LoVo (cell line): Measurements from ENCODE around the gene PLCH2.

Source experiments
- DNase-seq: peaks from one replicate; pipeline ENCODE4 v3.0.0-alpha.2; 2016; ENCODE audit warnings: low spot score

The PLCH2 gene

DNA sequence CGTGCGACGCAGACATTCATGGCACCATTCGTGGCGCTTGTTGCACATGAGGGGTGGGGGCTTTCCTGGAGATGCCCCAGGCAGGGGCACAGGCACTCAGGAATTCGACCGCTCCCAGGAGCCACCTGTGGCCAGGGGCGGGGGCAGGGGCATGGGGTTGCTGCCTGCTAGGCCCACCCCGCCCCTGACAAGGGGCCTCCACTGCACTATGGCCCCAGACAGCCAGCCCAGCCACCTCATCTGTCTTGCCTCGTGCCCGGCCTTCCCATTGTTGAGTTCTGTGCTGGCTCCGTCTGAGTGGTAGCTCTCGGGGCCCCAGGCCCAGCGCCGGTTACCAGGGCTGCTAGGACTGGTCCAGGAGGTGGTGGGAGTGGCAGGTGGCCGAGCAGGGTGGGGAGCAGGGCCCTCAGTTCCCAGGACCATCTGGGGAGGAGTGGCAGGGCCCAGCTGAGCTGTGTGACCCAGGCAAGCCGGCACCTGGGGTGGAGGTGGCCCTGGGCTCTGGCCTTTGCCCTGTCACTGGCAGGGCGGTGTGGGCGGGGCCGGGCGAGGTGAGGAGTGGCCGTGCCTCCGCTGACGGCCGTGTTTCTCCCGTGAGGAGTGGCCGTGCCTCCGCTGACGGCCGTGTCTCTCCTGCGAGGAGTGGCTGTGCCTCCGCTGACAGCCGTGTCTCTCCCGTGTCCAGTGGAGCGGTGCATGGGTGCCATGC, 1.9 kb downstream of the PLCH2 start:
- DNase-seq: no peak

- no peak for DNase-seq
These were observed 3.1 kb downstream of the PLCH2 start for GRCh38 chr1:2479186-2479585.

DNA sequence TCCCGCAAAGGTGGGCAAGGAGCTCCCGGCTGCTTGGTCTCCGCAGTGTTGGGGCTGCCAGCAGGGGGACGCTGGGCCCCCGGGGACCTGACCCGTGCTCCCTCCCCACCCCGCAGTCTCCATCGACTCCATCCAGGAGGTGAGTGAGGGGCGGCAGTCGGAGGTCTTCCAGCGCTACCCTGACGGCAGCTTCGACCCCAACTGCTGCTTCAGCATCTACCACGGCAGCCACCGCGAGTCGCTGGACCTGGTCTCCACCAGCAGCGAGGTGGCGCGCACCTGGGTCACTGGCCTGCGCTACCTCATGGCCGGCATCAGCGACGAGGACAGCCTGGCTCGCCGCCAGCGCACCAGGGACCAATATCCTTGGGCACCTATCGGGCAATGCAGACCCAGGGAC, 3.5 kb downstream of the PLCH2 start:
- DNase-seq: no peak

- DNase-seq: no peak
These were observed 4.3 kb downstream of the PLCH2 start for GRCh38 chr1:2480236-2480985.

GRCh38 chr1:2480986-2481364, 4.9 kb downstream of the PLCH2 start:
- DNase-seq: no peak

- no peak for DNase-seq
These were observed 5.8 kb downstream of the PLCH2 start for GRCh38 chr1:2481885-2482284.

DNA sequence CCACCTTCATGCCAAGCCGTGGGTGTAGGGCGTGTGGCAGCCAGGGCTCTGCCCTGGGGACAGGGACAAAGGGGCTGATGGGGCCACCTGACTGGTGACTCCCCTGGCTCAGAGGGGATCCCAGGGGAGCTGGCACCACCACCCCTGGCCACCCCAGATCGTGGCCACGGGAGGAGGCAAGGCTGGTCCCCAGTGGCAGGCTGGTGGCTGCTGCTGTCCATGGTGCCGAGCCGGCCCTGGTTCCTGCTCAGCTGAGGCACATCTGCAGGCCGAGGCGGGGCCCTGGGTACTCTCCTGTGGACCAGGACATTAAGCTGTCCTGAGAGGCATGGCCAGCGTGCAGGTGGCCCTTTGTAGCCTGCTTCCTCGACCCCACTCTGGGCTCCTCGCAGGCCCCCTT, 6.5 kb downstream of the PLCH2 start:
- DNase-seq: no peak

- no peak for DNase-seq
These were observed 6.9 kb downstream of the PLCH2 start for GRCh38 chr1:2483026-2483425.

- no peak for DNase-seq
These were observed 7.9 kb downstream of the PLCH2 start for GRCh38 chr1:2483970-2484369.

- no peak for DNase-seq
These were observed 10.0 kb downstream of the PLCH2 start for GRCh38 chr1:2486041-2486440.

GRCh38 chr1:2486558-2486957, 10.5 kb downstream of the PLCH2 start:
- no peak for DNase-seq

DNA sequence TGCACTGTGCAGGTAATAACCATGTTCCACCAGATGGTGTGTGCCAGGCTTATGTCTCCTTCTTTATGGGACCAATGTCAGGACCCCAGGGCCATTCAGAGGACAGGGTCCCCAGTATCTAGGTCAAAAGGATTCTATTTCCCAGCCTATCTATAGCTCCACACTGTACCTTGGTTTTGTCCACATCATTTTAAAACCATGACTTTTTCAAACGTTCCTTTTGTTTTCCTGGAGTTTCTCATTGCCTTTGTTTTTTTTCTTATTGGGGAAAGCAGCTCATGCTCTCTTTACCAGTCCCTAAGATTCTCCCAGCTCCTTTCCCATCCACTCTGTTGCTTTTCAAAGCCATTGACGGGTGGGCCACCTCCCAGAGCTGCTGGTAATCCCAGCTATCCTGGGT, 12.6 kb downstream of the PLCH2 start:
- no peak for DNase-seq

DNA sequence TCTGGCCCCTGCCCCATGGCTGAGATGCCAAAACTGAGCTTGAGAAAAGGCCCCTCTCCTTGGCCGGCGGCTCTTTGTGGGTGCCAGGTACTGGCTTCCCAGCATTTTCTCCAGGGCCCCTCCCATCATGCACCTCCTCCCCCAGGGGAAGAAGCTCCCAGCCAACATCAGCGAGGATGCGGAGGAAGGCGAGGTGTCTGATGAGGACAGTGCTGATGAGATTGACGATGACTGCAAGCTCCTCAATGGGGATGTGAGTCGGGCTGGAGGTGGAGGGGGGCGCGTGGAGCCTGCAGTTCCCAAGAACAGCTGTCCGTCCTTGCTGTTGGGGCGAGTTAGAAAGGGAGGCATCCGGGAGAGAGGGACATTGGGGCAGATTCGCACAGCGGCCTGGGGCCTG, 13.5 kb downstream of the PLCH2 start:
- DNase-seq: no peak

GRCh38 chr1:2492091-2492490, 16.0 kb downstream of the PLCH2 start:
- DNase-seq: no peak

DNA sequence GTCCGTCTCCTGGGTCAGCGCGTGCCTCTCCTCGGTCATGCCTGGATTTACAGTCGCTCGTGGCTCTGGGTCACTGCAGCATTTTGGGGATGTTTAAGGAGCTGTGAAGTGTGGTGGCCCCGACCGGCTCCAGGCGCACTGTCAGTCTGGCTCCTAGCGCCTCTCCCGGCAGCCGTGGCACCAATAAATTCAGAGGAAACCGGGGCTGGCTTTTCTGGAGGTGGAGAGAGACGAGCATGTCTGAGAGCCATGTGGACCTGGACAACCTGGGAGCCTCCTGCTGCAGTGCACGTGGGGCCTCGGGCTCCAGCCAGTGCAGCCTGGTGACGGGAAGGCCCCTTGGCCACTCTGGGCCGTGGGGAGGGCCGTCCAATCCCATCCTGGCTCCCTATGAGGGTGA, 17.1 kb downstream of the PLCH2 start:
- DNase-seq: no peak

- DNase-seq: no peak
These were observed 17.7 kb downstream of the PLCH2 start for GRCh38 chr1:2493691-2494322.

DNA sequence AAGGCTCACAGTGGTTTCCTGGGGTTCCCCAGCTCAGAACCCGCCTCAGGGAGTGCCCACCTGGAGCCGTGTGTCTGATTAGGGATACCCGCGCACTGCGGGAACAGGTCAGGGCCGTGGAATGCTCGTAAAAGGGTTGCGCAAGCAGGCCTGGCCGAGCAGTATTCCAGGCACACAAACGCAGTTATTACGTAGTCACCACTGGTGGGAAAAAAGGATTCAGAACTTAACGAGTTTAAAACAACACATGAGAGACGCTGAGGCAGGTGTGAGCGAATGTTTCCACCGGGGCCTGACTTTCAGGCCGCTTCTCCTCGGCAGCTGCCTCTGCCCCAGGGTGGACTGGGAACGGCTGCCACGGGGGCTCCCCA, 18.2 kb downstream of the PLCH2 start:
- peak; percentile 85 for DNase-seq

DNA sequence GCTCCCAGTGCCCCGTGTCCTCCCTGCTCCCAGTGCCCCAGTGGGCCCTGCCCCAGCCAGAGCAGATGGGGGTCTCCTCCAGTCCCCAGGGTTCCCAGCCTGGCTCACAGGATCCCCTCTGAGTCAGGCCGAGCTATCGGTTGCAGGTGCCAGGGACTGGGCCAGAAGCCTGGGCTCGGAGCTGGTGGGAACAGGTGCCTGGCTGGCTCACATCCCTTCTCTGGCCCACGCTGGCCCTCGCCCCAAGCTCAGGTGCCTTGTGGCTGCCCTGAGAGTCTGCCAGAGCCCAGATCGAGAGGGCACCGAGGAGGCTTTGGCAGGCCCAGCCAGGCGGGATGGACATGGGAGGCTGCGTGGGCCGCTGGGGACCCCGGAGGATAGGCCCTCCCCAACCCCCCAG, 18.9 kb downstream of the PLCH2 start:
- DNase-seq: no peak

DNA sequence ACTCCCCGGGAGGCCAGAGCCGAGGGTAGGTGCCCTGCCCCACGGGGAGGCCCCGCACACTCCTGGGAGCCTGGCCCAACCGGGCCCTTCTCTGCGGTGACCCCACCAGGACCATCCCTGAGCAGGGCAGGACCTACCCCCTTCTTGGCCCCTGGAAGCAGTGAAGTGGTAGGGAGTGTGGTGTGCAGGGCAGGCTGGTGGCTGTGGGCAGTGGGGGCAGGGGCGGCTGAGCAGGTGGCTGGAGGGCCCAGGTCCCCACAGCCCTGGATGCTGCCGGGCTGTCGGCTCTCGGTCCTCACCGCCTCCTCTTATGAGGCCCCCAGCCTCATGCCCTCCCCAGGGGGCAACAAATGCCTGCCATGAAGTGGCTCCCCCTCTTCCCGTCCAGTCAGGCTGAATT, 19.5 kb downstream of the PLCH2 start:
- DNase-seq: no peak

DNA sequence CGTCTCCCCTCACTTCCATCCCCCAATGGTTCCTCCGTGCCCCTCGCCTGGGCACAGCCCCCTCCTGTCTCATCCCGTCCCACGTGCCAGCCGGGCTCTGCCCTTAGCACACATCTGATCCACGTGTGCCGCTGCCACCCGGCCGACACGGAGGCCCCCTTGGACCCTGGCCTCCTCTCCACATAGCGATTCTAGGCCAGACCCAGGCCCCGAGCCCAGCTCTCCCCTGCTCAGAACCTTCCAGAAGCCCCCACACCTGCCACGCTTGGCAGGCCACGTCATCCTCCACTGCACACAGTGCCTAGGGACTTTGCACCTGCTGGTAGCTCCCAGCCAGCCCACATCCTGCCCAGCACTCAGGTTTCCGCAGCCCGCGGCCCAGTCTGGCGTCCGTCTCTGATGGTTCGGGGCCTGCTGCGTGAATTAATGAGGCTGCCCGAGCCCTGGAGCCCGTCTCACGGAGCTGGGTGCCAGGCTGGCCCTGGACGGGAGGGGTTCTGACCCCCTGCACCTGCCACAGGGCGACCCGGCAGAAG, 20.1 kb downstream of the PLCH2 start:
- no peak for DNase-seq

DNA sequence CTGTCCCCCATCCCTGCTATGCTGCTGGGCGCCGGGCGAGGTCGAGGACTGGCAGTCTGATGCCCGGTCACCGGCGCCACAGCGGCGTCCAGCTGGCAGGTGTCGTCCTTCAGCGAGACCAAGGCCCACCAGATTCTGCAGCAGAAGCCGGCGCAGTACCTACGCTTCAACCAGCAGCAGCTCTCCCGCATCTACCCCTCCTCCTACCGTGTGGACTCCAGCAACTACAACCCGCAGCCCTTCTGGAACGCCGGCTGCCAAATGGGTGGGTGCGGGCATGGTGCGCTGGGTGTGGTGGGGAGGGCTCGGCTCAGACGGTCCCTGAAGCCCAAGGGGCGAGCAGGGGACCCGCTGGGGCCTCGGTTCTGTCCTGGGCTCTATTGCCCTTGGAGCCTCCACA, 20.7 kb downstream of the PLCH2 start:
- no peak for DNase-seq

- no peak for DNase-seq
These were observed 21.8 kb downstream of the PLCH2 start for GRCh38 chr1:2497891-2498290.

- DNase-seq: no peak
These were observed 22.6 kb downstream of the PLCH2 start for GRCh38 chr1:2498648-2499047.
